ENCODE data around the gene LGALS14.

DNA sequence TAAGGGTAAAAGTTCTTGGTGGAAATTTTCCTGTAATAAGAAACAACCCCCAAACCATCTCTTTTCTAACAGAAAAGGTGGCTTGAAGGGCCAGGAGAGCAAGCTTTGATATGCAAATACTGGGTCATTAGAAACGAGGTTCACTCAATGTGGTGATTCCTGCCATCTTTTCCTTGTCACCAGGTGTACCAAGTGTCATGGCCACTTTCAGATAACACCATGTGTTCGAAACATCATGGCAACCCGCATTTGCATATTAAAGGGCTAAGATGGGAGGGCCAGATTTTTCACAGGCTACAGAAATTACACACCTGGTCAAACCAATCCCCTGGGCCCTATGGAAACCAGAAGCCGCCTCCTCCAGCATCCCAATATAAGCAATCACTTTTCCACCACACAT lies 33.3 kb upstream of the LGALS14 start:
- TF ChIP-seq, protein P1, sequence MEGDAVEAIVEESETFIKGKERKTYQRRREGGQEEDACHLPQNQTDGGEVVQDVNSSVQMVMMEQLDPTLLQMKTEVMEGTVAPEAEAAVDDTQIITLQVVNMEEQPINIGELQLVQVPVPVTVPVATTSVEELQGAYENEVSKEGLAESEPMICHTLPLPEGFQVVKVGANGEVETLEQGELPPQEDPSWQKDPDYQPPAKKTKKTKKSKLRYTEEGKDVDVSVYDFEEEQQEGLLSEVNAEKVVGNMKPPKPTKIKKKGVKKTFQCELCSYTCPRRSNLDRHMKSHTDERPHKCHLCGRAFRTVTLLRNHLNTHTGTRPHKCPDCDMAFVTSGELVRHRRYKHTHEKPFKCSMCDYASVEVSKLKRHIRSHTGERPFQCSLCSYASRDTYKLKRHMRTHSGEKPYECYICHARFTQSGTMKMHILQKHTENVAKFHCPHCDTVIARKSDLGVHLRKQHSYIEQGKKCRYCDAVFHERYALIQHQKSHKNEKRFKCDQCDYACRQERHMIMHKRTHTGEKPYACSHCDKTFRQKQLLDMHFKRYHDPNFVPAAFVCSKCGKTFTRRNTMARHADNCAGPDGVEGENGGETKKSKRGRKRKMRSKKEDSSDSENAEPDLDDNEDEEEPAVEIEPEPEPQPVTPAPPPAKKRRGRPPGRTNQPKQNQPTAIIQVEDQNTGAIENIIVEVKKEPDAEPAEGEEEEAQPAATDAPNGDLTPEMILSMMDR (IDR thresholded peaks at IDR 0.05): no peak
- TF ChIP-seq POLR2A (IDR thresholded peaks at IDR 0.05): no peak
